Suprapubic skin (tissue), 4 donors: ENCODE data around the gene GSG1L. TPM values are rescaled to one million over a fixed set of nuclear protein-coding genes. Genes with fewer than 3 reads are reported as not detected.

ENCODE experiments used
- DNase-seq, 2 donors: peaks; one replicate each; pipeline ENCODE4 v3.0.0-alpha.2; 2019; ENCODE audit warnings: low spot score in 2 of 2
- H3K27ac ChIP-seq: fragments of 200-600 bp; sonication (generic); one replicate; pipeline ENCODE4 v1.5.1; 2019
- H3K27me3 ChIP-seq: fragments of 200-600 bp; sonication (generic); one replicate; pipeline ENCODE4 v1.5.1; 2019
- H3K36me3 ChIP-seq: fragments of 200-600 bp; sonication (generic); one replicate; pipeline ENCODE4 v1.5.1; 2019
- H3K4me1 ChIP-seq: fragments of 200-600 bp; sonication (generic); one replicate; pipeline ENCODE4 v1.5.1; 2019
- H3K4me3 ChIP-seq: fragments of 200-600 bp; sonication (generic); one replicate; pipeline ENCODE4 v1.5.1; 2019; ENCODE audit warnings: mild to moderate bottlenecking
- H3K9me3 ChIP-seq: fragments of 200-600 bp; sonication (generic); one replicate; pipeline ENCODE4 v1.5.1; 2019
- CTCF ChIP-seq, 2 donors: fragments of 200-600 bp in 1 of 2; fragments of 450-650 bp in 1 of 2; sonication (generic) in 1 of 2; IDR thresholded peaks; one replicate each; pipeline ENCODE4 v1.5.1; 2016 to 2019; ENCODE audit warnings: antibody characterized with exemption in 2 of 2, mild to moderate bottlenecking in 1 of 2, moderate library complexity in 1 of 2
- EP300 ChIP-seq: sonication (generic); formaldehyde crosslinking; IDR thresholded peaks from one replicate; pipeline ENCODE4 v1.6.1; 2017; ENCODE audit warnings: antibody characterized with exemption
- POLR2A ChIP-seq, 2 donors: fragments of 450-650 bp; IDR thresholded peaks; one replicate each; pipeline ENCODE4 v1.6.1; 2017; ENCODE audit warnings: antibody characterized with exemption in 2 of 2, mild to moderate bottlenecking in 2 of 2, moderate library complexity in 2 of 2
- POLR2AphosphoS5 ChIP-seq, 3 donors: sonication (generic); formaldehyde crosslinking; IDR thresholded peaks; one replicate each; pipeline ENCODE4 v1.6.1; 2017; ENCODE audit warnings: antibody characterized with exemption in 3 of 3
- WGBS: methylation state at CpG from one replicate; pipeline ENCODE4 v1.1.5; 2018; 5-methylcytosine and 5-hydroxymethylcytosine counted together
- total RNA-seq, 4 donors: library from RNA; depleted of rRNA; stranded (reverse); fragments of >200 nt; gene quantifications; one replicate each; pipeline ENCODE4 v1.1.0, GENCODE V29; 2016

Gene GSG1L
- total RNA-seq, 4 donors from 2014 or later = 0.64 to 1.7 TPM; not detected in 2

- peak in 1 of 2 donors; percentile 54 for DNase-seq
- Histone ChIP-seq H3K27me3 (peaks cover 39% of the 10 kb centered on the region), H3K4me1 (peaks cover 3% of the 10 kb centered on the region), H3K4me3 (no peak overlapping the region), H3K36me3 (no peaks in the 10 kb centered on the region), H3K9me3 (no peaks in the 10 kb centered on the region), H3K27ac (no peak overlapping the region)
- TF ChIP-seq POLR2AphosphoS5 (IDR thresholded peaks at IDR 0.05) = no peak
- no peak for TF ChIP-seq POLR2A (IDR thresholded peaks at IDR 0.05)
- no peak for TF ChIP-seq CTCF (IDR thresholded peaks at IDR 0.05)
- TF ChIP-seq EP300 = no peak
- 36% methylated on average over 13 of the region's 13 CpGs for WGBS
Observed at GRCh38 chr16:27852681-27853080, 210.8 kb downstream of the GSG1L start.

- Histone ChIP-seq H3K4me3 (no peak overlapping the region), H3K27me3 (peaks cover 39% of the 10 kb centered on the region), H3K4me1 (peaks cover 3% of the 10 kb centered on the region), H3K36me3 (no peaks in the 10 kb centered on the region), H3K27ac (no peak overlapping the region), H3K9me3 (no peaks in the 10 kb centered on the region)
- no peak for TF ChIP-seq POLR2A (IDR thresholded peaks at IDR 0.05)
- no peak for TF ChIP-seq POLR2AphosphoS5 (IDR thresholded peaks at IDR 0.05)
- TF ChIP-seq CTCF (IDR thresholded peaks at IDR 0.05) = no peak
- no peak for TF ChIP-seq EP300
- DNase-seq = peak; percentile 19 to 71
- 90% methylated on average over 7 of the region's 7 CpGs for WGBS
Observed at GRCh38 chr16:27852116-27852515, 211.4 kb downstream of the GSG1L start.

- peak; percentile 15 to 49 for DNase-seq
- Histone ChIP-seq H3K4me1 (peaks cover 3% of the 10 kb centered on the region), H3K27me3 (peaks cover 39% of the 10 kb centered on the region), H3K9me3 (no peaks in the 10 kb centered on the region), H3K27ac (no peak overlapping the region), H3K36me3 (no peaks in the 10 kb centered on the region), H3K4me3 (no peak overlapping the region)
- TF ChIP-seq CTCF (IDR thresholded peaks at IDR 0.05) (no peak), POLR2A (IDR thresholded peaks at IDR 0.05) (no peak), POLR2AphosphoS5 (IDR thresholded peaks at IDR 0.05) (no peak), EP300 (no peak)
- 76% methylated on average over 9 of the region's 9 CpGs for WGBS
Observed at GRCh38 chr16:27851586-27851985, 211.9 kb downstream of the GSG1L start.

- DNase-seq = peak; percentile 35 to 46
- WGBS = 73% methylated on average over 3 of the region's 3 CpGs
- Histone ChIP-seq H3K27me3 (peaks cover 37% of the 10 kb centered on the region), H3K4me1 (peaks cover 3% of the 10 kb centered on the region), H3K9me3 (no peaks in the 10 kb centered on the region), H3K36me3 (no peaks in the 10 kb centered on the region), H3K27ac (no peak overlapping the region), H3K4me3 (no peak overlapping the region)
- TF ChIP-seq POLR2A (IDR thresholded peaks at IDR 0.05) (no peak), CTCF (IDR thresholded peaks at IDR 0.05) (no peak), EP300 (no peak), POLR2AphosphoS5 (IDR thresholded peaks at IDR 0.05) (no peak)
Observed at GRCh38 chr16:27849621-27850020, 213.9 kb downstream of the GSG1L start.

- TF ChIP-seq POLR2AphosphoS5 (IDR thresholded peaks at IDR 0.05) (no peak), CTCF (IDR thresholded peaks at IDR 0.05) (no peak), POLR2A (IDR thresholded peaks at IDR 0.05) (no peak), EP300 (no peak)
- no peak overlapping the region for H3K27ac ChIP-seq
- no peaks in the 10 kb centered on the region for H3K9me3 ChIP-seq
- peak; percentile 5 to 7 for DNase-seq
- WGBS = 0% methylated on average over 2 of the region's 2 CpGs
- H3K4me3 ChIP-seq = no peak overlapping the region
- no peaks in the 10 kb centered on the region for H3K36me3 ChIP-seq
- H3K4me1 ChIP-seq = no peaks in the 10 kb centered on the region
- H3K27me3 ChIP-seq = peaks cover 19% of the 10 kb centered on the region
Observed at GRCh38 chr16:27847030-27847550, 216.4 kb downstream of the GSG1L start.
